Muscle layer of colon (tissue), 2 donors: ENCODE data around the gene CIART.
"Not testable (repeated sequence)": the region's sequence is repeated elsewhere in the genome, so short reads cannot be mapped to it uniquely, and the experiment has no call there.

Source experiments
- H3K27ac ChIP-seq: one replicate; pipeline ENCODE4 v1.7.0; 2013; ENCODE audit warnings: low read depth, mild to moderate bottlenecking, low read length, moderate library complexity
- H3K27me3 ChIP-seq, 2 donors: one replicate each; pipeline ENCODE4 v1.7.0; 2013; ENCODE audit warnings: low read length in 2 of 2, mild to moderate bottlenecking in 2 of 2; ENCODE audit not compliant: insufficient read depth in 2 of 2, control insufficient read depth in 1 of 2
- H3K36me3 ChIP-seq: one replicate; pipeline ENCODE4 v1.7.0; 2013; ENCODE audit warnings: mild to moderate bottlenecking, low read length; ENCODE audit not compliant: insufficient read depth
- H3K4me1 ChIP-seq: one replicate; pipeline ENCODE4 v1.7.0; 2013; ENCODE audit warnings: mild to moderate bottlenecking, low read length; ENCODE audit not compliant: insufficient read depth
- H3K4me3 ChIP-seq, 2 donors: one replicate each; pipeline ENCODE4 v1.7.0; 2013; ENCODE audit warnings: low read length in 2 of 2, low read depth in 1 of 2, mild to moderate bottlenecking in 1 of 2, moderate library complexity in 1 of 2
- H3K9ac ChIP-seq: one replicate; pipeline ENCODE4 v1.7.0; 2013; ENCODE audit warnings: low read length
- H3K9me3 ChIP-seq: one replicate; pipeline ENCODE4 v1.7.0; 2013; ENCODE audit warnings: mild to moderate bottlenecking, low read length
- donor health status: abdominal sarcoma.
- donor health status: Adenocarcinoma of cecum.

CIART gene, protein sequence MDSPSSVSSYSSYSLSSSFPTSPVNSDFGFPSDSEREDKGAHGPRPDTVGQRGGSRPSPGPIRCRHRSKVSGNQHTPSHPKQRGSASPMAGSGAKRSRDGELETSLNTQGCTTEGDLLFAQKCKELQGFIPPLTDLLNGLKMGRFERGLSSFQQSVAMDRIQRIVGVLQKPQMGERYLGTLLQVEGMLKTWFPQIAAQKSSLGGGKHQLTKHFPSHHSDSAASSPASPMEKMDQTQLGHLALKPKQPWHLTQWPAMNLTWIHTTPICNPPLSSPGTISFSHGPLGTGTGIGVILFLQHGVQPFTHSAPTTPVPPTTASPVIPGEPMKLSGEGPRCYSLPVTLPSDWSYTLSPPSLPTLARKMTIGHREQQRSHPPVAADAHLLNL

DNA sequence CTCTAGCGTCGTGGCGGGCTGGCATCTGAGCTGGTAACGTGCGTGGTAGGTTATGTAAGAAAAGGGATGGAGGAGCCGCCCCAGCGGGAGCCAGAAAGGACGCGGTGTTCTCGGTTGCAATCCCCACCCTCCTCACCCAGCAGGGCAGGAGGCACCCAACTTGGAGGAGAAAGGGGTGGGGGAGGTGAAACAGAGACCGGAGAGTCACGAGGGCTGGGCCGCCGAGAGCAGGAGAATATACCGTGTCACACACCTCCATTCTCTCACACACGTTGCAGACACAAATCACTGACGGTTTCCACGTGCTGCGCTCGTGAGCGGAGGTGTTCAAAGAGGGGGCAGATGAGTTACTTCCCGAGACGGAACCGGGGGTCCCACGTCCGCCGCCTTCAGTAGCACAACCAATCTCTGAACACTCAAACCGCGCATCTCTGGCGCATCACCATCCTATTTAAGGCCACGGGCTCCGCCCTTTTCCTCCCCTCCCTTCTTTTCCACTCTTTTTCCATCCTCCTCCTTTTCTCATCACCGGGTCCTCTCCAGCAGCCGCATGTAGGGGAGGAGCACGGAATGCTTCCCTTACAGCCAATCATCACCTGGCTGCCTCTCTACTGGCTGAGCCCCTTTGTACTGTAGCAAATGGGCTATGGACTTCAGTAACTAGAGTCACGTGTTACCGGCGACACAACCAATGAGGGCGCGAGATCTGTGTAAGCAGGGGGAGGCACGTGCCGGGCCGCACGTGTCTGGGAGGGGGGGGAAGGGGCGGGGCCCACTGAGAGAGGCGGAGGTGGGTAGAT lies at the start of gene CIART:
Gene CIART, plus strand, starts transcription at position 797 of the 800 bp plus-strand sequence. CDS start 714 bp downstream, outside the sequence.
- H3K4me3 ChIP-seq = peak within 1 kb of the TSS; percentile 71 to 86

DNA sequence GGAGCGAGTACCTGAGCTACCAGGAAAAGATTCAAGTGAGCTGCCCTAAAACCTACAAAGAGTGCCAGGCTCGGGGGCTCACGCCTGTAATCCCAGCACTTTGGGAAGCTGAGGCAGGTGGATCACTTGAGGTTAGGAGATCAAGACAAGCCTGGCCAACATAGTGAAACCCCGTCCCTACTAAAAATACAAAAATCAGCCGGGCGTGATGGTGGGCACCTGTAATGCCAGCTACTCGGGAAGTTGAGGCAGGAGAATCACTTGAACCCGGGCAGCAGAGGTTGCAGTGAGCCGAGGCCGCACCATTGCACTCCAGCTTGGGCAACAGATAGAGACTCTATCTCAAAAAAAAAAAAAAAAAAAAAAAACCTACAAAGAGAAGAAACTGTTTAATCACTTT lies 49.4 kb upstream of the CIART start:
- H3K9me3 ChIP-seq, H3K9ac ChIP-seq, H3K27ac ChIP-seq, H3K36me3 ChIP-seq, H3K27me3 ChIP-seq, H3K4me3 ChIP-seq: not testable (repeated sequence)
- H3K4me1 ChIP-seq = peaks cover 14% of the 10 kb centered on the region

More for the DNA sequence above, at the start of gene CIART:
- peaks cover 16% of the 10 kb centered on the region for H3K36me3 ChIP-seq
- peak within 1 kb of the TSS; percentile 80 for H3K9ac ChIP-seq
- H3K27me3 ChIP-seq = no peaks in the 10 kb centered on the region
- H3K9me3 ChIP-seq = no peaks in the 10 kb centered on the region
- peak within 1 kb of the TSS; percentile 99 for H3K27ac ChIP-seq
- H3K4me1 ChIP-seq = peaks cover 18% of the 10 kb centered on the region

DNA sequence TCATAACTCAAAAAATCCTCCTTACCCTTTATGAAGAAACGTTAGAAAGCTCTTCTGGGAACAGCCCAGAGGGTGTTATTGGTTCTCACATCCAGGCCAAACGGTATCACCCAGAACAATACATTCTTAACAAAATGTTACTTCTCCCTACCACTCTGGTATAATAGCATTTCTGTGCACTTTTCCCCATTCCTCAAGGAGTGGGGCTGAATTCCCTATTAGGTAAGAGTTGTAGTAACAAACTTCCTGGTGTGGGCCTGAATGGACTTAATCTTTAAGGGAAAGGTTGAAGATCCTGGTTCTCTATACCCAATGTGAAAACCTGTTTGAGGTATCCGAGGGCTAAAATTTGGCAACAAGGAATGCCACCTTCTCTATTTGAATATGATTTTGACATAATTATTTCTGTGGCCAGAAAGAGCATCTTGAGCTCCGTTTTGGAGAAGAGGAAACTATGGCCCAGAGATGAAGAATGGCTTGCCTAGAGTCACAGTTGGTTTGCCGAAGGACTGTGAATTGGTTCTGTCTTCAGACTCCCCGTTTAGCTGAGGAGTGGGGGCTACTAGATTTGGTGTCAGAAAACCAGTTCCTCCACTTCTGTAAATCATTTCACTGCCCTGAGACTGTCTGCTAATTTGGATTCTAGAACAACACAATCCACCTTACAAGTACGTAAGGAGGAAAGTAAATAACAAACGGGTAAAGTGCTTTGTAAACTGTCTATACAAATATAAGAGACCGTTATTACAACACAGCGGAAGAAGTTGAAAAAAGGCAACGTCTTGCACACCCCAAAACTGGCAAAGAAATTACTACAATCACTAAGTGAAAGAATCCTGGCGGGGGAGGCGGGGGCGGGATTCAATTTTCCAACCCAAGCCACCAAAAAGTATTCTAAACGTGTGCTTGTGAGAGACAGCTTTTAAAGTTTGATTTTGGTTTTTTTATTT lies 48.7 kb upstream of the CIART start:
- peak overlapping the region; percentile 96 for H3K9ac ChIP-seq
- peak overlapping the region in 1 of 2 donors; percentile 88 for H3K4me3 ChIP-seq
- H3K27ac ChIP-seq = peak overlapping the region; percentile 99
- H3K9me3 ChIP-seq = no peaks in the 10 kb centered on the region
- H3K27me3 ChIP-seq = no peaks in the 10 kb centered on the region
- H3K4me1 ChIP-seq = peaks cover 14% of the 10 kb centered on the region
- H3K36me3 ChIP-seq = no peaks in the 10 kb centered on the region

DNA sequence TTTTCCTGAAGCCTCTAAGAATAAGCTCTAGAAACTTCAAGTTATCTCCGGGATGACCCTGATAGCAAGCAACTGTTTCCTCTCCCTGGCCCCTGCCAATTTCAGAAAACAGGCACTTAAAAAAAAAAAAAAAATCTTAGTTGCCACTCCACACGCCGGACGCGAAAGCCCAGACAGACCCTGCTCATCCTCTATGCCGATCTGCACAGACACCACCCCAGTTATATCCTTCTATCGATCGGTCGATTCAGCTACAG lies 48.1 kb upstream of the CIART start:
- H3K36me3 ChIP-seq = no peaks in the 10 kb centered on the region
- H3K9ac ChIP-seq = peak overlapping the region; percentile 96

DNA sequence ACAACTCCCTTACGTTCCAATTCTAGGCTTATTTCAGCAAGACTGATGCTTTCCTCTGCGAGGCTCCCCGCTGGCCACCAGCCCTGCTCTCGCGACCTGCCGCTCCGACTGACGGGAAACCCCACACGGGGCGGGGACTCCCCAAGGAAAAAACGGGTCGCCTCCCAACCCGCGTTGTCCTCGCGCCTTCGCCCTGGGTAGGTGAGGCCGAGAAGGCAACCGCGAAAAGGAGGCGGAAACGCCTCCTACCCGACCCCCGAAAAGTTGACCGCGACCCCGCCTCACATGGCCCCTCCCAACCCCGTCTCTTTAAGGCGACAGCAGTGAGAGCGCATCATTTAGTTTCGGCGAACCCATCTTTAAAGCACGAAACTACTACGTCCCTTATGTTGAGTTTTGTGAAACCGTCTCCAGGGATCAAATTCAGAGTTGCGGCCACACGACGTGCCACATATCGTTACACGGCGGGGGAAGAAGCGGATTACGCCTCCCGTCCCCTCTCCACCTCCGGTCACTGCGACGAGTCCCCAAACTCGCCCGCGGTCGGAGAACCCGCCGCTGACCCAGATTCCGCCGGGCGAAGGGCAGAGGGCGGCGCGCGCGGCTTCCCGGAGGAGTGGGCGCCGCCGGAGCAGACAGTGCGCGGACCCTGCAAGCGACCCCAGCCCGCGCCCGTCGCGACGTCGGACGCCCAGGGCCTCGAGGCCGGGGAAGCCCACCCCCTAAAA lies 47.6 kb upstream of the CIART start:
- Histone ChIP-seq H3K4me3 (peak overlapping the region; percentile 88 to 97), H3K27me3 (no peaks in the 10 kb centered on the region), H3K36me3 (no peaks in the 10 kb centered on the region), H3K9ac (peak overlapping the region; percentile 96), H3K27ac (peak overlapping the region; percentile 99), H3K4me1 (peaks cover 14% of the 10 kb centered on the region), H3K9me3 (no peaks in the 10 kb centered on the region)

More for the DNA sequence above, 48.1 kb upstream of the CIART start:
- Histone ChIP-seq H3K9me3 (no peaks in the 10 kb centered on the region), H3K27ac (peak overlapping the region; percentile 99), H3K4me3 (peak overlapping the region; percentile 88 to 97), H3K27me3 (no peaks in the 10 kb centered on the region), H3K4me1 (peaks cover 14% of the 10 kb centered on the region)

DNA sequence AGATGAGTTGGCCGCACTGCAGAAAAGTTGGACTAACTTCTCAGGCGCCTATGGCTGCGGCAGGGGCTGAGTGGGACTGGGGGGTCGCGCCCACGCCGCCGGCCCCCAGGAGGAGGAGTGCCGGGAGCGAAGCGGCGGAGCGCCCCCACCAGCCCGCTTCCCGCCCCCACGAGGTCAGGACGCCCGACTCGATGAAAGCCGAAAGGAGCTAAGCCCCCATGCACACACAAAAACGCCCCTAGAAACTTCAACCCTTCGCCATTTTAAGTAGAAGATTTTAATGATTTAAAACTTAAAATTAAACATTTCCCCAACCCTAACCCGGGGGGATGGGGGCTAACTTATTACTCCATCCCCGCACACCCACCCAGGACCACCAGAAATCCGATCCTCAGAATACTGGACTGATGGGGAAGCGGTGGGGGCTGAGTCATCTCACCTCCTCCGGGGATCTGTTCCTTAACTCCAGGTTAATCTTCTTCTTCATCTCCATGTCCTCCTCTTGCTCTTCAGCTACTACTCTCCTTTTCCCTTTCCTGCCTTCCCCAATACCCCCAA lies 47.0 kb upstream of the CIART start:
- H3K9me3 ChIP-seq = no peaks in the 10 kb centered on the region
- no peaks in the 10 kb centered on the region for H3K36me3 ChIP-seq
- H3K4me3 ChIP-seq = peak overlapping the region; percentile 88 to 97

DNA sequence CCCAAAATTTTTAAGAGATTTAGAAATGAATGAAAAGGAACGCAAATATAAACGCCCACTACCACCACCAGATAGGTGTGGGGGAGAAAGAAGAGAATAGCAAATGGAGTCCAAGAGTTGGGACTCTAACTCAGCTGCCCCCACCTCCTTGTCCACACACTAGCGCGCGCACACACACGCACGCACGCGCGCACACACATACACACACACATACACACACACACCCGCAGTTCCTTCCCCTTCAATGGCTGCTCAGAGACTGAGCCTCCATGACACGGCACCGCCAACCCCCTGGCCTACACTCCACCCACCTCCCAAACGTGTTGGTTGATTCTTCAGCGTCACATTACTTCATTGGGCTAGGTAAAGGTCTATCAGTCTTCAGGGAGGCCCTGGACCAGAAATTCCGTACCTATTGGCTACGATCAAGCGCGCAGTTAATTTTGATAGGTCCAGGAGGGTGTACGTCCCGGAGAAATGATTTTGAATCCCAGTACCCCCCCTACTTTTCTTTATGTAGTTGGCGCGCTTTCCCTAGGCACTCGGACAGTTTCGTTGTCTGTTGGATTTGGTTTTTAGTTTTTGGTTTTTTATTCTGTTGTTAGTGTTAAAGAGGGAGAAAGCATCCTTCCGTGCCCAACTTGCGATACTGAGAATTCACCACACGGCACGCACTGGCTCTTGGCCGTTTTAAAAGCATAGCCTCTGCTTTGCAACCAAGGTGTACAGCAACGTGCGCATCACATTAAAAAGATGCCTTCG lies 46.3 kb upstream of the CIART start, which contains the start of gene ANP32E:
Gene ANP32E, minus strand, starts transcription at position 261 of the 762 bp plus-strand sequence. CDS start 326 bp downstream, outside the sequence.
- no peaks in the 10 kb centered on the region for H3K27me3 ChIP-seq
- no peaks in the 10 kb centered on the region for H3K36me3 ChIP-seq
- H3K4me3 ChIP-seq = peak within 1 kb of the TSS; percentile 88 to 97
- H3K27ac ChIP-seq = peak within 1 kb of the TSS; percentile 99
- H3K9ac ChIP-seq = peak within 1 kb of the TSS; percentile 96
- no peaks in the 10 kb centered on the region for H3K9me3 ChIP-seq
- H3K4me1 ChIP-seq = peaks cover 14% of the 10 kb centered on the region

More for the DNA sequence above, 47.0 kb upstream of the CIART start:
- Histone ChIP-seq H3K27ac (peak overlapping the region; percentile 99), H3K9ac (peak overlapping the region; percentile 96), H3K27me3 (no peaks in the 10 kb centered on the region), H3K4me1 (peaks cover 14% of the 10 kb centered on the region)

DNA sequence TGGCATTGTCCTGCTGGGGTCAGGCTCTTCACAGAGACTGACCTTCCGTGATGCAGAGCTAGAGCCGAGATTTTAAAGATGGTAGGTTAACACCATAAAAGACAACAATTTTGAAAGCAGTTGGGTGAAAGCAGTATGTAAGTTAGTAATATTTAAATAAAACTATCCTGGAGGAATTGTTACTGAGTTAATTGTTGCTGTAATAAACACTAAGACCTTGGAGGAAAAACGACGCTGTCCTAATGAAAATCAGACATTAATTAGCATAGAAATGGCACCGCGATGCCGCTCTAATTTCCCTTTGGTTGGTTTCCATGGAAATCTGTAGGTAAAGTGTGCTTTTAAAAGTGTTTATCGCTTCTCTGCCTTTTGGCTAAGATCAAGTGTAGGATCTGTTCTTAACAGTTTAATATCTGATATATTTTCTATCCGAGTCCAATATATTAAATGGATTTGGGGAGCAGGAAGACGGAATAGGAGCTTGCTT lies 45.7 kb upstream of the CIART start:
- Histone ChIP-seq H3K9me3 (no peaks in the 10 kb centered on the region), H3K36me3 (no peaks in the 10 kb centered on the region), H3K4me3 (peak overlapping the region; percentile 46 to 88), H3K27me3 (no peaks in the 10 kb centered on the region), H3K4me1 (peaks cover 14% of the 10 kb centered on the region), H3K27ac (peak overlapping the region; percentile 12), H3K9ac (peak overlapping the region; percentile 96)

DNA sequence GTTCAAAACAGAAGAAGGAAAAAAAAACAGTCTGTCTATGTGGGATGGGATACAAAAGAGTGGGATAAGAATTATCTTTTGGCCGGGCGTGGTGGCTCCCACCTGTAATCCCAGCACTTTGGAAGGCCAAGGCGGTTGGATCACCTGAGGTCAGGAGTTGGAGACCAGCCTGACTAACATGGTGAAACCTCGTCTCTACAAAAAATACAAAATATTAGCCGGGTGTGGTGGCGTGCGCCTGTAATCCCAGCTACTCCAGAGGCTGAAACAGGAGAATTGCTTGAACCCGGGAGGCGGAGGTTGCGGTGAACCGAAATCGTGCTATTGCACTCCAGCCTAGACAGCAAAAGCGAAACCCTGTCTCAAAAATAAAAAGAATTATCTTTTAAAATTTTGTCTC lies 45.2 kb upstream of the CIART start:
- H3K4me3 ChIP-seq, H3K36me3 ChIP-seq, H3K27ac ChIP-seq, H3K27me3 ChIP-seq, H3K9me3 ChIP-seq, H3K9ac ChIP-seq: not testable (repeated sequence)
- peaks cover 14% of the 10 kb centered on the region for H3K4me1 ChIP-seq

DNA sequence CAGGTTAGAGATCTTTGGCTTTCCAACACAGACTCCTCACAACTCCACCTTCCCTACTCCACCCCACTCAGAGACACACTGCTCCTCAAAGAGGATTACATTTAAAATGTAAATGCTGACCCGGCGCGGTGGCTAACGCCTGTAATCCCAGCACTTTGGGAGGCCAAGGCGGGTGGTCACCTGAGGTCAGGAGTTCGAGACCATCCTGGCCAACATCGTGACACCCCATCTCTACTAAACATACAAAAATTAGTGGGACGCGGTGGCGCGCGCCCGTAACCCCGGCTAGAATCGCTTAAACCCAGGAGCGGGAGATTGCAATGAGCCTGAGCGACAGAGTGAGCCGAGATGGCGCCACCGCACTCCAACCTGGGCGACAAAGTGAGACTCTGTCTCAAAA lies 44.6 kb upstream of the CIART start:
- no peaks in the 10 kb centered on the region for H3K36me3 ChIP-seq
- H3K9ac ChIP-seq = no peak overlapping the region
- no peak overlapping the region for H3K4me3 ChIP-seq
- H3K27me3 ChIP-seq = no peaks in the 10 kb centered on the region
- H3K4me1 ChIP-seq = peaks cover 14% of the 10 kb centered on the region
- no peak overlapping the region for H3K27ac ChIP-seq
- no peaks in the 10 kb centered on the region for H3K9me3 ChIP-seq
